Skin of body (tissue), 2 donors: ENCODE measurements around the gene ANKRD6. TPM values are rescaled to one million over a fixed set of nuclear protein-coding genes. Genes with fewer than 3 reads are reported as not detected.
"Not testable (repeated sequence)": the region's sequence is repeated elsewhere in the genome, so short reads cannot be mapped to it uniquely, and the experiment has no call there.

ENCODE experiments used
- DNase-seq: peaks from one replicate; lab custom pipeline; 2025; lab: John Stamatoyannopoulos, UW
- total RNA-seq: library from RNA; depleted of rRNA; stranded (reverse); fragments of >200 nt; gene quantifications from one replicate; pipeline ENCODE4 v1.2.3, GENCODE V29; 2014

The ANKRD6 gene
- total RNA-seq = 8.8 TPM

DNA sequence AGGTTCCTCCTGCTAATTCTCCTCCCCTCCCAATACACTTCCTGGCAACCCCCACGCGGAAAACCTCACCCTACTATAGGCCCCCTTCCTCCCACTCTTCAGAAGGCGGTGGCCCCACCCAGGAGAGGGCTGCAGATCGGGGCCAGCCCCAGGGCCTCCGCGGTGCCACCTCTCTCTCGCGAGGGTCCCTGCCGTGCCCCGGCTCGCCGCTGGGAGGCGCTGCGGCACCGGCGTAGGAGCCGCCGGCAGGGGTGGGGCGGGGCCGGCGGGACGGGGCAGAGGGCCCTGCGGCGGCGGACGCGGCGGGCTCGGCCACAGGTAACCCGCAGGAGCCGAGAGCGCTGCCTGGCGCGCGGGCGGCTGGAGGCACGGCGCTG is at the start of gene ANKRD6:
Gene ANKRD6, plus strand, starts transcription at position 278 of the 377 bp plus-strand sequence. CDS start 133,825 bp downstream, outside the sequence.
- peak; percentile 23 for DNase-seq

- peak; percentile 18 for DNase-seq
Measured at GRCh38 chr6:89385156-89385667, 47.7 kb upstream of the ANKRD6 start.

- DNase-seq = no peak
Measured at GRCh38 chr6:89385846-89386245, 47.1 kb upstream of the ANKRD6 start.

- no peak for DNase-seq
Measured at GRCh38 chr6:89386917-89387491, 45.9 kb upstream of the ANKRD6 start.

DNA sequence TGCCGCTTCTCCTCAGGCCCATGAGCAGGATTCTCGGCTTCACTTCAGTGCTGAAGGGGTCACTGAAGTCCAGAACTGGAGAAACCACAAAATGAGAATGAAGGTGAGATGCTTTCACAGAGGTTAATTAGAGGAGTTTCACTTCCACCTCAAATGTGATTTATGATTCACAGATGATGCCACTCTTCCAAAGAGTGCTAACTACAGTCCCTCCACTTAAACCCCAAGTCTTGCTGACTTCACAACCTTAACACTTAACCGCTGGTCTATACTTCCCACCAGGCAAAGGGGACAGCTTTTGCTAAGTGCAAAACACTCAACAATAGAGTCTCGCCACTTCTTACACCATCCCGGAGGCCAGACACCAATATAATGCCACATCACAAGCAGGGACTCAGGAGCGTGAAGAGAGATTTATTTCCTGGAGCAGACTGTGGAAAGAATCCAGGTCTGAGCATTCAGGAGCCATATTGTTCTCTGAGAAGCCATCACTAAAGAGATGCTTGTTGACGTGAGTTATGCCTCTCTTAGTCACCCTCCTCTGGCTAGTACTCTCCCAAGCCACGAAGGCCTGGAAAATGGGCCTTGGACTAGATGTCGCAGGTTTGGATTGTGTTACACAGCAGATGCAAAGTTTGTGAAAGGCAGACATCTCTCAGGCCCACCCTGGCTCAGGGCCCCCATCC is 45.3 kb upstream of the ANKRD6 start:
- no peak for DNase-seq

- no peak for DNase-seq
Measured at GRCh38 chr6:89388846-89389245, 44.1 kb upstream of the ANKRD6 start.

GRCh38 chr6:89392823-89393222 is 40.1 kb upstream of the ANKRD6 start:
- no peak for DNase-seq

- DNase-seq = no peak
Measured at GRCh38 chr6:89393659-89394058, 39.3 kb upstream of the ANKRD6 start.

- not testable (repeated sequence) for DNase-seq
Measured at GRCh38 chr6:89397884-89398283, 35.1 kb upstream of the ANKRD6 start.

DNA sequence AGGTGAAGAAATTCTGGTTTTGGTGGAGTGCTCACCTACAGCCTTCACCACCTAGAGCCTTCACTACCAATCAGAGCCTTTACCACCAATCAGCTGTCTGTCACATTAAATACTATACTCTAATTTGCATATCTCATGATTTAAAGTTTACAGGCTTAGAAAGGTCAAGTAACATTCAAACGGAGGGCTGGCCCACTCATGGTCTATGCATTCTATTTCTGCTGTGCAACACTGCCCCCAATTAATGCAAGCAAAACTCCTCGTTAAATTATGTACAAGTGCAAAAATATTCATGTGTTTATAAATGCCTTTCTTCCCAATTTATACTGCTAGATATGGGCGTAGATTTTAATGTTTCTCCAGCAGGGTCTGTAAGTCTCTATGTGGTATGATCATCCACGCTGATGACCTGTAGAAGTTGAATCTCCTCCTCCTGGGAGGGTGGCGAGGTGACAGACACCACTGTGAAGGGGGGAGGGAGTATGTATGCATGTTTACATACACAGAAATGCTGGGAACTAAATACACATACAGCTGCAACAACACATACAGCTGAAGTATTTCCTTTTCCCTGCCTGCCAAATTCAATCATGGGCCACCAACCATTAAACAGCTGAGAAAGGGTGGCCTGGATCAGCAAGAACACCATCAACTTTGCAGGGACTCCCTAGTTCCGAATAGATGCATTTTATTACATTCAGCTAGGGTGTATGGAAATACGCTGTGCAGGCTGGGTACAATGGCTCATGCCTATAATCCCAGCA is 34.0 kb upstream of the ANKRD6 start:
- DNase-seq = no peak

DNA sequence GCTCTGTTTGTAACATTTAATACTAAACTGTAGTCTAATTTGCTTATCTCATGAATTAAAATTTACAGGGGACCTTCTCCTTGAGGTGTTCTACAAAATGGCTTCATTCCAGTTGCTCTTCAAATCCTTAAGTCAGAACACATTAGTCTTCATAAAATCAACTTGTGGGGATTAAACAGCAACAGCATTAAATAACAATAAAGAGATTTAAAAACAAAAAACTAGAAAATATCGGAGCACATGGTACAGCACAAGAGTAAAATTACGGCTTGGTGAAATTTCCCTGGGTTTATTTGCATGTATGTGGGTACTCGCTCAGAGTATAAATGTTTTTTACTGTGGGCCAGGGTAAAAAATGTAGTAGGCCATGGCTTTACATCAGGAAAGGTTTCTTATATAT is 32.9 kb upstream of the ANKRD6 start:
- no peak for DNase-seq

DNA sequence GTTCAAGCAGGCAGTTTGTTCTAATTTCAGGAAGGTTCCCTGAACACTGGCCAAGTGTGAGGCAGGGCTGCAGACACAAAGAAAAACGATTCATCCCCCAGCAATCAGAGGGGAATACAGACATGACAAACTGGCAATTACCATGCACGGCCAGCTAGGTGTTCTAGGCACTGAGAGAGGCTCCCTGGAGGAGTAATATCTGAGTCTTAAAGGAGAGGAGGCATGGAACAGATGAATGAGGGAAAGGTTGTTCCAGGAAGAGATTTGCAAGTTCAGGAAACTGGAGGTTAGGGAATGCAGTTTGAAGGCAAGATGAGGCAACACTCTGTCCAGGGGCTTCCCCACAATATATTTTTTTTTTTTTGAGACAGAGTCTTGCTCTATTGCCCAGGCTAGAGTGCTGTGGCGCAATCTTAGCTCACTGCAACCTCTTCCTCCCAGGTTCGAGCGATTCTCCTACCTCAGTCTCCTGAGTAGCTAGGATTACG is 32.0 kb upstream of the ANKRD6 start:
- DNase-seq = no peak

DNA sequence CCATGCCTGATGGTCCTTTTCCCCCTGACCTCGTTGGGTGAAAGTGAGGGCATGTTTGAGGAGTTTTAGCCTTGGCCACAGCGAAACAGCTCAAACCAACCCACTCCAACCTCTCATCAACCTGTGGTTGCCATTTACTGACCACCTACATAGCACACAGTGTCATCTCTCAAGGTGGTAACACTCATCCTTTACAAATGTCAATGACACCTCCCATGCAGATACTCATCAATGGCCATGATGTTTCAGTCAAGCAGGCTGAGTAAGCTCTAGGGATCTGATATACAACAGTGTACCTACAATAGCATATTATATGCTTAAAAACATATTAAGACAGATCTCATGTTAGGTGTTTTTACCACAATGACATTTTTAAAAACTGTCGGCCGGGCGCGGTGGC is 30.2 kb upstream of the ANKRD6 start:
- no peak for DNase-seq

DNA sequence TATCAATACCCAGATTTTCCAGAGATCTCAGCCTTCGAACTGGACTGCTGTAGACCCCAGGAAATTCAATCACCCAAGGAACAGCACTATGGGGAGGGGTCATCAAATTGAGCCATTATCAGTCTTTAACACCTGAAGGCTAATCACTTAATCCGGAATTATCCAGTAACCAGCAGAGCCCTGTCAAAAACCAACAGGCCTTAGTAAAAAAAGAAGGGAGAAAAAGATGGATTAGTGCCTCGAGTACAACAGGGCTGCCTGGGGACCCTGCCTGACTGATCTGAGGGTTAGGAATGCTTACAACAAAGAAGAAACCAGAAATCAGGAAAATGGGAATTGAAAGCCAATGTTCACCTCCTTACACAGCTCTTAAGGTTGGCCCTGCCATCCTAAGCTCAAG is 28.4 kb upstream of the ANKRD6 start:
- DNase-seq = no peak

DNA sequence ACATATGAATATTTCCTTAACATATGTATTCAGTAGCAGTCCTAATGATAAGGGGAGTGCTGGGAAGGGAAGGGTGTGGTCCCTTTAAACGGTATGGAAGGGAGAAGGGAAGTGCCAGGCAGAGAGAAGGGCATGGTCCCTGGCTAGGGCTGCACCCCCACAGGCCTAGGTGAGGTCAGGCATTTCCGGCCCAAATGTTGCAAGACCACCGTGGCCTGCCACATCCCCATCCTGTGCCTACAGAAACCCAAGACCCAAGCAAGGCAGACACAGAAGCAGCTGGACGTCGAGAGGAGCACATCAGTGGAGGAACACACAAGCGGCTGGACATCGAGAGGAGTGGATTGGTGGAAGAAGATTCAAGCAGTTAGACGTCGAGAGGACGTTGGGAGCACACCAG is 26.8 kb upstream of the ANKRD6 start:
- no peak for DNase-seq

- DNase-seq = no peak
Measured at GRCh38 chr6:89409461-89410035, 23.4 kb upstream of the ANKRD6 start.

DNA sequence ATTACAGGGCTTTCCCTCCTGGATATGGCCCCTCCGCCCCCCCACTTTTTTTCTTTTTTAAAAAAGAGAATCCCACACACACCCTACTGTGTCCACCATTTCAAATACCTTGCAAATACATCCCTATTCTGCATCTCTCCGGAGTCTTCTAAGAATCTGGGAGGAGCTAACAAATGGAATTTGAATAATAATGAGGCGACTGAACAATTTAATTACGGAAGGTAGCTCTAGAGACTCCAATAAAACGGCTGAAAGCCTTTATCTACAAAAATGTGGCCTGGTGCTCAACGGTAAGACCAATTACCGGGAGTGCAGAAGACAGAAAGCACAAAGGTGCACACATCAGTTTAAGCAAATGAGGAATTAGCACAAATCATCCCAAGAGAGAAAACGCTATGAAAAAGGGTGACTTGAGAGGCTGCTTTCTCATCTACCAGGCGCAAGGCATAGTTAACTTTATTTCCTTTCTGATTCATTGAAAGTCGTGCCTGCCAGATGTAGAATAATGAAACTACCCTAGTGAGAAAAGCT is 22.7 kb upstream of the ANKRD6 start:
- DNase-seq = no peak

DNA sequence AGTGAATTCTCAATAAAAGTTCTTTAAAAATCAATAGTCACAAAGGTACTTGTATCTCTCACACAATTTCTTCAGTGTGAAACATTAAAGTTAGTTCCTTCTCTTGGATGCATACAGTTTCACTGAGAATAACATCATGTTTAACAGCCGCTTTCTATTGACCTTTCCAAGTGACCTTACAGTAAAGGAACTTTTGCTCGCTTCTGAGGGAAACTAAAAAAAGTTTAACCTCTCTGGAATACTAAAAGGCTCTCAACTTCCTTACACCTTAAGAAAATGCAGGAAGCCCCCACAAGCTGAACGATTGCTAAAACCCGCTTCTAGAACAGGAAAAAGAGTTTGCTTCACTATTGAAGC is 22.2 kb upstream of the ANKRD6 start:
- DNase-seq = no peak

DNA sequence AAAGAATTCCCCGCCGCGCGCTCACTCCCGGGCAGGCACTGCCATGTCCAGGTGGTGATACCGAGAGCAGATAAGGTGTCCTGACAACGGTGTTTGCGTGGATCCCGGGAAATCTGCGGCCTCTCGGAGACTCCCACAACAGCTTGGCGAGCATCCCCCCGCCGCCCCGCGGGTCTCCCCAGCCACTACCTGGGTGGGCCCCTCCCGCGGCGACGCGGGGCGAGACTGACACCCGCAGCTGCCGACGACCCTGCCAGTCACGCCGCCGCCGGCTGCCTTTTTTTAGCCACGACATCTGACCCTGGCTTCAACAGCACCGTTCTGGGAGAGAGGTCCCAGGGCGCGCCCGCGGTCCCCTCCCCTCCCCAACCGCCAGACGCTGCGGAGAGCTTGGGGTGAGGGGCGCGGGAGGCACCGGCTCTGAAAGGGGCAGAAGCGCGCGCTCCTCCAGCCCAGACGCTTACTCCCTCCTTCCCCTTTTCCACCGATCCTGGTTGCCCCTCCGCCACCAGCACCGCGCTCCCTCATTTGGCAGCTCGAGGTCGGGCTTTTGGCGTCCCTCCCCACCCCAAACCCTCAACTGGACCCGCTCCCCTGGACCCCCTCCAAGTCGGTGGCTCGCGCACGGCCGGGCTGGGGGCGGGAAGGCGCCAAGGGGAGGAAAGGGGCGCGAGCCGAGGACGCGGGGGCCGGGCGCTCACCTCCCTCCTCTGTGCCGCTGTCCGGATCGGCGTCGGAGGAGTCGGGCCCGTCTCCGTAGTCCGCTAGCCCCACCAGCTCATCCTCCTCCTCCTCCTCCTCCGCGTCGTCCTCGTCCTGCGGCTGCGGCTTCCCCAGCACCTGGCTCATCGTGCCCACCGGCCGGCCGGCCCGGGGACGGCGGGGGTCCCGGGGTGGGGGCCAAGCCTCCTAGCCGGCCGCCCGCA is 21.5 kb upstream of the ANKRD6 start:
- DNase-seq = no peak
